ENCODE measurements around the gene C1orf167.
A peak's percentile ranks its signal among the peaks of the same experiment; 100 is the strongest.

The C1orf167 gene

GRCh38 chr1:11714831-11715575 is 47.0 kb upstream of the C1orf167 start:
- no peak overlapping the region for H3K9ac ChIP-seq (ENCODE audit: low read length)
- no peaks in the 10 kb centered on the region for H3K36me3 ChIP-seq (replicated peaks; ENCODE audit: low read depth, low read length)
- no peaks in the 10 kb centered on the region for H4K20me1 ChIP-seq (ENCODE audit: insufficient read depth, low read length)

GRCh38 chr1:11719313-11720032 is 42.5 kb upstream of the C1orf167 start:
- TF ChIP-seq EZH2phosphoT487 (IDR thresholded peaks at IDR 0.05; ENCODE audit: low read depth) = no peak
- peak; percentile 86 for TF ChIP-seq CTCF (IDR thresholded peaks at IDR 0.05; ENCODE audit: low read depth, low read length)
- Histone ChIP-seq H4K20me1 (ENCODE audit: insufficient read depth, low read length) (no peaks in the 10 kb centered on the region), H3K27me3 (ENCODE audit: low read depth, low read length) (no peaks in the 10 kb centered on the region), H2AFZ (ENCODE audit: low read depth, low read length) (peak overlapping the region; percentile 84; the same call in 1 of the 2 replicates), H3K36me3 (replicated peaks; ENCODE audit: low read depth, low read length) (no peaks in the 10 kb centered on the region), H3K9ac (ENCODE audit: low read length) (peak overlapping the region; percentile 29; the same call in 1 of the 2 replicates), H3K4me1 (ENCODE audit: low read length) (no peaks in the 10 kb centered on the region), H3K9me3 (ENCODE audit: insufficient read depth, low read length) (no peaks in the 10 kb centered on the region), H3K4me2 (ENCODE audit: low read length) (peak overlapping the region; percentile 72), H3K27ac (ENCODE audit: low read length) (no peak overlapping the region), H3K4me3 (ENCODE audit: low read length) (peak overlapping the region; percentile 67), H3K79me2 (ENCODE audit: low read length) (no peaks in the 10 kb centered on the region)

More at GRCh38 chr1:11714831-11715575, 47.0 kb upstream of the C1orf167 start:
- no peak overlapping the region for H3K4me3 ChIP-seq (ENCODE audit: low read length)
- H2AFZ ChIP-seq (ENCODE audit: low read depth, low read length) = no peak overlapping the region
- H3K27ac ChIP-seq (ENCODE audit: low read length) = no peak overlapping the region
- no peaks in the 10 kb centered on the region for H3K4me1 ChIP-seq (ENCODE audit: low read length)
- H3K79me2 ChIP-seq (ENCODE audit: low read length) = no peaks in the 10 kb centered on the region
- TF ChIP-seq CTCF (IDR thresholded peaks at IDR 0.05; ENCODE audit: low read depth, low read length) (no peak), EZH2phosphoT487 (IDR thresholded peaks at IDR 0.05; ENCODE audit: low read depth) (no peak)
- no peaks in the 10 kb centered on the region for H3K9me3 ChIP-seq (ENCODE audit: insufficient read depth, low read length)
- H3K4me2 ChIP-seq (ENCODE audit: low read length) = no peak overlapping the region
- no peaks in the 10 kb centered on the region for H3K27me3 ChIP-seq (ENCODE audit: low read depth, low read length)

- Histone ChIP-seq H3K27ac (ENCODE audit: low read length) (no peak overlapping the region), H3K4me2 (ENCODE audit: low read length) (peak overlapping the region; percentile 72; the same call in 1 of the 2 replicates), H4K20me1 (ENCODE audit: insufficient read depth, low read length) (no peaks in the 10 kb centered on the region), H3K27me3 (ENCODE audit: low read depth, low read length) (no peaks in the 10 kb centered on the region), H3K4me1 (ENCODE audit: low read length) (no peaks in the 10 kb centered on the region), H2AFZ (ENCODE audit: low read depth, low read length) (0 out of 2 replicates have a peak overlapping the region, but pooled peaks have one; percentile 84), H3K4me3 (ENCODE audit: low read length) (no peak overlapping the region), H3K36me3 (replicated peaks; ENCODE audit: low read depth, low read length) (no peaks in the 10 kb centered on the region), H3K9ac (ENCODE audit: low read length) (no peak overlapping the region), H3K79me2 (ENCODE audit: low read length) (no peaks in the 10 kb centered on the region), H3K9me3 (ENCODE audit: insufficient read depth, low read length) (no peaks in the 10 kb centered on the region)
- TF ChIP-seq CTCF (IDR thresholded peaks at IDR 0.05; ENCODE audit: low read depth, low read length) (no peak), EZH2phosphoT487 (IDR thresholded peaks at IDR 0.05; ENCODE audit: low read depth) (no peak)
Observed at GRCh38 chr1:11720033-11720376, 42.0 kb upstream of the C1orf167 start.

- no peak overlapping the region for H3K9ac ChIP-seq (ENCODE audit: low read length)
- H3K4me3 ChIP-seq (ENCODE audit: low read length) = no peak overlapping the region
- H3K79me2 ChIP-seq (ENCODE audit: low read length) = no peaks in the 10 kb centered on the region
- no peak overlapping the region for H3K4me2 ChIP-seq (ENCODE audit: low read length)
- H4K20me1 ChIP-seq (ENCODE audit: insufficient read depth, low read length) = no peaks in the 10 kb centered on the region
- no peak overlapping the region for H2AFZ ChIP-seq (ENCODE audit: low read depth, low read length)
- no peaks in the 10 kb centered on the region for H3K9me3 ChIP-seq (ENCODE audit: insufficient read depth, low read length)
- H3K36me3 ChIP-seq (replicated peaks; ENCODE audit: low read depth, low read length) = no peaks in the 10 kb centered on the region
- no peaks in the 10 kb centered on the region for H3K27me3 ChIP-seq (ENCODE audit: low read depth, low read length)
- no peak overlapping the region for H3K27ac ChIP-seq (ENCODE audit: low read length)
- TF ChIP-seq EZH2phosphoT487 (IDR thresholded peaks at IDR 0.05; ENCODE audit: low read depth) (no peak), CTCF (IDR thresholded peaks at IDR 0.05; ENCODE audit: low read depth, low read length) (no peak)
- no peaks in the 10 kb centered on the region for H3K4me1 ChIP-seq (ENCODE audit: low read length)
Observed at GRCh38 chr1:11720525-11720924, 41.5 kb upstream of the C1orf167 start.

Data from OCI-LY3 (cell line).